T-helper 2 cell treated with Interferon-gamma antibody and Interleukin-4, amounts not matched to agents 5 μg/mL and 100 μg/mL, for 36 hours (primary cell): Measurements from ENCODE around the gene CAPN12.

Source experiments
- DNase-seq: peaks from one replicate; pipeline ENCODE4 v3.0.0; 2021; ENCODE audit warnings: low spot score
- H3K27ac Mint-ChIP-seq: one replicate; pipeline ENCODE4 v1.8.0; 2021; ENCODE audit warnings: mild to moderate bottlenecking, mixed read lengths
- H3K27me3 Mint-ChIP-seq: one replicate; pipeline ENCODE4 v1.8.0; 2021; ENCODE audit warnings: low read depth, mixed read lengths
- H3K36me3 Mint-ChIP-seq: one replicate; pipeline ENCODE4 v1.8.0; 2021; ENCODE audit warnings: low read depth, mixed read lengths
- H3K4me1 Mint-ChIP-seq: one replicate; pipeline ENCODE4 v1.8.0; 2021; ENCODE audit warnings: low read depth, mixed read lengths
- H3K4me3 Mint-ChIP-seq: one replicate; pipeline ENCODE4 v1.8.0; 2022; ENCODE audit warnings: mild to moderate bottlenecking, moderate library complexity, mixed read lengths
- H3K9me3 Mint-ChIP-seq: one replicate; pipeline ENCODE4 v1.8.0; 2021; ENCODE audit warnings: mixed read lengths

CAPN12 gene

GRCh38 chr19:38700350-38700901 lies 43.8 kb downstream of the CAPN12 start:
- H3K36me3 Mint-ChIP-seq: peaks cover 35% of the 10 kb centered on the region
- H3K27ac Mint-ChIP-seq: no peak overlapping the region
- H3K4me1 Mint-ChIP-seq: peaks cover 26% of the 10 kb centered on the region
- DNase-seq: no peak
- no peaks in the 10 kb centered on the region for H3K27me3 Mint-ChIP-seq
- no peaks in the 10 kb centered on the region for H3K9me3 Mint-ChIP-seq
- H3K4me3 Mint-ChIP-seq: no peak overlapping the region

GRCh38 chr19:38699647-38700349 lies 44.5 kb downstream of the CAPN12 start:
- DNase-seq: no peak
- peaks cover 32% of the 10 kb centered on the region for H3K4me1 Mint-ChIP-seq
- peaks cover 34% of the 10 kb centered on the region for H3K36me3 Mint-ChIP-seq
- no peak overlapping the region for H3K4me3 Mint-ChIP-seq
- H3K27me3 Mint-ChIP-seq: no peaks in the 10 kb centered on the region
- H3K27ac Mint-ChIP-seq: no peak overlapping the region
- H3K9me3 Mint-ChIP-seq: no peaks in the 10 kb centered on the region

GRCh38 chr19:38699027-38699346 lies 45.3 kb downstream of the CAPN12 start:
- H3K4me1 Mint-ChIP-seq: peaks cover 38% of the 10 kb centered on the region
- H3K27ac Mint-ChIP-seq: peak overlapping the region; percentile 26
- no peak overlapping the region for H3K4me3 Mint-ChIP-seq
- no peaks in the 10 kb centered on the region for H3K9me3 Mint-ChIP-seq
- DNase-seq: peak; percentile 56
- H3K36me3 Mint-ChIP-seq: peaks cover 29% of the 10 kb centered on the region
- no peaks in the 10 kb centered on the region for H3K27me3 Mint-ChIP-seq

GRCh38 chr19:38698225-38699026 lies 45.8 kb downstream of the CAPN12 start:
- Mint-ChIP-seq H3K27ac (peak overlapping the region; percentile 26), H3K36me3 (peaks cover 23% of the 10 kb centered on the region), H3K4me3 (peak overlapping the region; percentile 19), H3K9me3 (no peaks in the 10 kb centered on the region), H3K4me1 (peaks cover 43% of the 10 kb centered on the region), H3K27me3 (no peaks in the 10 kb centered on the region)
- no peak for DNase-seq

GRCh38 chr19:38697641-38698071 lies 46.6 kb downstream of the CAPN12 start:
- DNase-seq: no peak
- peaks cover 23% of the 10 kb centered on the region for H3K36me3 Mint-ChIP-seq
- H3K27me3 Mint-ChIP-seq: no peaks in the 10 kb centered on the region
- peaks cover 50% of the 10 kb centered on the region for H3K4me1 Mint-ChIP-seq
- no peak overlapping the region for H3K4me3 Mint-ChIP-seq
- no peaks in the 10 kb centered on the region for H3K9me3 Mint-ChIP-seq
- peak overlapping the region; percentile 4 for H3K27ac Mint-ChIP-seq

GRCh38 chr19:38697197-38697596 lies 47.1 kb downstream of the CAPN12 start:
- H3K36me3 Mint-ChIP-seq: peaks cover 23% of the 10 kb centered on the region
- no peak for DNase-seq
- H3K9me3 Mint-ChIP-seq: no peaks in the 10 kb centered on the region
- H3K4me1 Mint-ChIP-seq: peaks cover 55% of the 10 kb centered on the region
- no peak overlapping the region for H3K27ac Mint-ChIP-seq
- no peaks in the 10 kb centered on the region for H3K27me3 Mint-ChIP-seq
- no peak overlapping the region for H3K4me3 Mint-ChIP-seq

- peaks cover 60% of the 10 kb centered on the region for H3K4me1 Mint-ChIP-seq
- H3K36me3 Mint-ChIP-seq: peaks cover 23% of the 10 kb centered on the region
- H3K27me3 Mint-ChIP-seq: no peaks in the 10 kb centered on the region
- no peaks in the 10 kb centered on the region for H3K9me3 Mint-ChIP-seq
- DNase-seq: no peak
- no peak overlapping the region for H3K4me3 Mint-ChIP-seq
- no peak overlapping the region for H3K27ac Mint-ChIP-seq
Observed at GRCh38 chr19:38696729-38697055, 47.6 kb downstream of the CAPN12 start.

- DNase-seq: no peak
- H3K36me3 Mint-ChIP-seq: peaks cover 19% of the 10 kb centered on the region
- H3K4me3 Mint-ChIP-seq: no peak overlapping the region
- H3K9me3 Mint-ChIP-seq: no peaks in the 10 kb centered on the region
- H3K27me3 Mint-ChIP-seq: no peaks in the 10 kb centered on the region
- no peak overlapping the region for H3K27ac Mint-ChIP-seq
- peaks cover 60% of the 10 kb centered on the region for H3K4me1 Mint-ChIP-seq
Observed at GRCh38 chr19:38695832-38696728, 48.2 kb downstream of the CAPN12 start.

GRCh38 chr19:38695317-38695683 lies 49.0 kb downstream of the CAPN12 start:
- peaks cover 62% of the 10 kb centered on the region for H3K4me1 Mint-ChIP-seq
- H3K27me3 Mint-ChIP-seq: no peaks in the 10 kb centered on the region
- peaks cover 15% of the 10 kb centered on the region for H3K36me3 Mint-ChIP-seq
- H3K9me3 Mint-ChIP-seq: no peaks in the 10 kb centered on the region
- H3K4me3 Mint-ChIP-seq: peak overlapping the region; percentile 61
- DNase-seq: no peak
- H3K27ac Mint-ChIP-seq: peak overlapping the region; percentile 73

- DNase-seq: no peak
- Mint-ChIP-seq H3K36me3 (peaks cover 22% of the 10 kb centered on the region), H3K27me3 (no peaks in the 10 kb centered on the region), H3K4me1 (peaks cover 69% of the 10 kb centered on the region), H3K27ac (peak overlapping the region; percentile 65), H3K4me3 (peak overlapping the region; percentile 57), H3K9me3 (no peaks in the 10 kb centered on the region)
Observed at GRCh38 chr19:38693380-38694223, 50.7 kb downstream of the CAPN12 start.

GRCh38 chr19:38692458-38693379 lies 51.6 kb downstream of the CAPN12 start:
- Mint-ChIP-seq H3K36me3 (peaks cover 23% of the 10 kb centered on the region), H3K27ac (peak overlapping the region; percentile 55), H3K27me3 (no peaks in the 10 kb centered on the region), H3K4me3 (peak overlapping the region; percentile 57), H3K9me3 (no peaks in the 10 kb centered on the region), H3K4me1 (peaks cover 66% of the 10 kb centered on the region)
- DNase-seq: no peak

GRCh38 chr19:38691938-38692457 lies 52.3 kb downstream of the CAPN12 start:
- peaks cover 70% of the 10 kb centered on the region for H3K4me1 Mint-ChIP-seq
- H3K27ac Mint-ChIP-seq: peak overlapping the region; percentile 46
- H3K4me3 Mint-ChIP-seq: peak overlapping the region; percentile 9
- no peaks in the 10 kb centered on the region for H3K9me3 Mint-ChIP-seq
- no peak for DNase-seq
- H3K27me3 Mint-ChIP-seq: no peaks in the 10 kb centered on the region
- H3K36me3 Mint-ChIP-seq: peaks cover 26% of the 10 kb centered on the region
